H1 (cell line): ENCODE data around the gene RBM44. TPM values are rescaled to one million over a fixed set of nuclear protein-coding genes. Genes with fewer than 3 reads are reported as not detected.

Source experiments
- PHF8 ChIP-seq: fragments of 200-600 bp; sonication (generic); conservative IDR thresholded peaks from 2 replicates; pipeline ENCODE4 v1.7.1; 2012; ENCODE audit warnings: low read depth, mild to moderate bottlenecking, inconsistent platforms, low read length, moderate library complexity
- polyA plus RNA-seq, 7 experiments: library from polyadenylated mRNA; depleted of rRNA in 3 of 7; stranded (reverse) in 5 of 7; unstranded in 2 of 7; fragments of >200 nt in 5 of 7; fragments of 200-250 nt in 2 of 7; gene quantifications; 1 replicate in 5 of 7; 2 replicates in 1 of 7; 4 replicates in 1 of 7; pipeline versions ENCODE4 v1.2.1 to v1.2.3, GENCODE V29; 2011 to 2013; ENCODE audit warnings: missing spikeins in 2 of 7, mixed read lengths in 2 of 7
- total RNA-seq: library from RNA; stranded (reverse); fragmentation: NEBNext Ultra II Directional; extraction: Animal tissue kit (Norgen Biotek cat#: 25700); gene quantifications from 2 replicates; pipeline ENCODE4 v1.2.1, GENCODE V29; 2021
- TF ChIP-seq, protein P1 (sequence below): IDR thresholded peaks from 2 replicates; pipeline ENCODE4 v1.6.1; 2011; ENCODE audit warnings: low read depth, mild to moderate bottlenecking, low read length; ENCODE audit not compliant: insufficient read depth

The RBM44 gene
- total and polyA plus RNA-seq, 2 of the 8 experiments (the other 6 are each of a cell fraction or from before 2014, with no cell fraction given), result 0.12 to 0.43 TPM

DNA sequence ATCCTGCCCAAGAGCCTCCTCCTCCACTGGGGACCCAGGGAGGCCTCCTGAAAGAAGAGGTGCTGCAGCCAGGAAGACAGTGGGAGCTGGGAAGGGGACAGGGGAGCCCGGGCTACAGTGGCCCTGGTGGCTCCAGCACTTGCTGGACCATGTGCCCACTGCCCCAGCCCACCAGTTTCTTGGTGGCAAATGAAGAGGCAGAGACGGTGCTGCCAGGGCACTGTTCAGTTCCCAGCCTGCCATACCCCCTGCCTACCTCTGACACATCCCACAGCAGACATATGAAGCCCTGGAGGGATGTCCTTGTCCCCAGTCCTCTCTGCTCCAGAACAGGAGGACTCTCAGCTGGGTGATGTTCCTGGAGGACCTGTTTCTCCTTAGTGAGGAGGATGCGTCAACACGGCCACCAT is 64.5 kb downstream of the RBM44 start (continued):
- TF ChIP-seq, protein P1, sequence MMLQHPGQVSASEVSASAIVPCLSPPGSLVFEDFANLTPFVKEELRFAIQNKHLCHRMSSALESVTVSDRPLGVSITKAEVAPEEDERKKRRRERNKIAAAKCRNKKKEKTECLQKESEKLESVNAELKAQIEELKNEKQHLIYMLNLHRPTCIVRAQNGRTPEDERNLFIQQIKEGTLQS, result no peak
- TF ChIP-seq PHF8, result no peak
